Measurements from ENCODE around the gene TMBIM1. TPM values are rescaled to one million over a fixed set of nuclear protein-coding genes. Genes with fewer than 3 reads are reported as not detected.

The TMBIM1 gene
- total and polyA plus RNA-seq, 9 of the 15 experiments (the other 6 are each of a cell fraction or from before 2014, with no cell fraction given) = 14.2 to 105 (median 47.0) TPM

- no peak for TF ChIP-seq ZNF277 (CRISPR knock-in tag; IDR thresholded peaks at IDR 0.05; ENCODE audit: borderline replicate concordance)
- no peak for TF ChIP-seq ZNF76 (CRISPR knock-in tag; IDR thresholded peaks at IDR 0.05; ENCODE audit: borderline replicate concordance)
- no peak for TF ChIP-seq HDAC6 (IDR thresholded peaks at IDR 0.05; ENCODE audit: low read depth, low read length)
- no peak for TF ChIP-seq NR1H2 (CRISPR knock-in tag; IDR thresholded peaks at IDR 0.05)
- TF ChIP-seq MAFF (IDR thresholded peaks at IDR 0.05; ENCODE audit: low read length) = peak; percentile 85
- no peak for TF ChIP-seq ZNF785 (CRISPR knock-in tag; IDR thresholded peaks at IDR 0.05)
- peak; percentile 89 for TF ChIP-seq TCF3 (CRISPR knock-in tag; IDR thresholded peaks at IDR 0.05)
- TF ChIP-seq CEBPG (CRISPR knock-in tag; IDR thresholded peaks at IDR 0.05) = peak; percentile 7; the same call in 1 of the 2 replicates
- no peak for TF ChIP-seq CEBPG (tag; conservative IDR thresholded peaks at IDR 0.05 in 1 of 2, IDR thresholded peaks at IDR 0.05 in 1 of 2)
- no peak for TF ChIP-seq THAP12 (CRISPR knock-in tag; IDR thresholded peaks at IDR 0.05)
- no peak; the same call in 1 of the 2 replicates for TF ChIP-seq HES1 (IDR thresholded peaks at IDR 0.05; ENCODE audit: low read depth)
- TF ChIP-seq MXD1 (CRISPR knock-in tag; IDR thresholded peaks at IDR 0.05; ENCODE audit: borderline replicate concordance, poor library complexity, severe bottlenecking) = no peak
- peak; percentile 65 for TF ChIP-seq CREB1 (IDR thresholded peaks at IDR 0.05)
- TF ChIP-seq CREB1 (CRISPR knock-in tag; IDR thresholded peaks at IDR 0.05) = no peak
- no peak for TF ChIP-seq HMG20B (CRISPR knock-in tag; IDR thresholded peaks at IDR 0.05)
- TF ChIP-seq PHTF2 (CRISPR knock-in tag; IDR thresholded peaks at IDR 0.05) = no peak
- no peak for TF ChIP-seq ATF2 (CRISPR knock-in tag; IDR thresholded peaks at IDR 0.05)
- TF ChIP-seq ZNF217 (CRISPR knock-in tag; IDR thresholded peaks at IDR 0.05) = no peak
- TF ChIP-seq FOXM1 (IDR thresholded peaks at IDR 0.05; ENCODE audit: low read depth) = 0 out of 2 replicates have a peak, but pooled peaks have one; percentile 38
- no peak for TF ChIP-seq FOXM1 (CRISPR knock-in tag; IDR thresholded peaks at IDR 0.05; ENCODE audit: low read depth)
- TF ChIP-seq ZNF644 (tag; IDR thresholded peaks at IDR 0.05; ENCODE audit: low read depth) = 0 out of 2 replicates have a peak, but pooled peaks have one; percentile 61
Observed at GRCh38 chr2:218332920-218333645, 40.8 kb upstream of the TMBIM1 start (continued).
